ENCODE data around the gene MSRB1.

- TF ChIP-seq POLR2AphosphoS5 (IDR thresholded peaks at IDR 0.05) (no peak), CTCF (IDR thresholded peaks at IDR 0.05) (peak in 1 of 4 experiments; percentile 25)
Observed at GRCh38 chr16:1923299-1924034, 19.5 kb downstream of the MSRB1 start.

Measured in prostate gland (tissue), 2 donors.